Karpas-422 (cell line): Measurements from ENCODE around the gene GPC5. TPM values are rescaled to one million over a fixed set of nuclear protein-coding genes. Genes with fewer than 3 reads are reported as not detected.

Experiments
- DNase-seq: peaks from one replicate; pipeline ENCODE4 v3.0.0-alpha.2; 2015
- H2AFZ ChIP-seq: fragments of 200-600 bp; sonication (generic); 2 replicates; pipeline ENCODE4 v1.6.1; 2014; ENCODE audit warnings: antibody characterized with exemption, low read length, mixed read lengths
- H3K27ac ChIP-seq: fragments of 200-600 bp; sonication (generic); 2 replicates; pipeline ENCODE4 v1.5.1; 2014; ENCODE audit warnings: mild to moderate bottlenecking, low read length, moderate library complexity
- H3K27me3 ChIP-seq: fragments of 200-600 bp; sonication (generic); 2 replicates; pipeline ENCODE4 v1.6.1; 2014; ENCODE audit warnings: low read length, mixed read lengths
- H3K36me3 ChIP-seq: fragments of 200-600 bp; sonication (generic); 2 replicates; pipeline ENCODE4 v1.6.1; 2014; ENCODE audit warnings: low read length, mixed read lengths; ENCODE audit not compliant: insufficient read depth
- H3K4me1 ChIP-seq: fragments of 200-600 bp; sonication (generic); 2 replicates; pipeline ENCODE4 v1.6.1; 2014; ENCODE audit warnings: mild to moderate bottlenecking, low read length, mixed read lengths
- H3K4me2 ChIP-seq: fragments of 200-600 bp; sonication (generic); 2 replicates; pipeline ENCODE4 v1.6.1; 2014; ENCODE audit warnings: low read length, low read depth, mild to moderate bottlenecking; ENCODE audit not compliant: poor library complexity, severe bottlenecking
- H3K4me3 ChIP-seq: fragments of 200-600 bp; sonication (generic); 2 replicates; pipeline ENCODE4 v1.5.1; 2014; ENCODE audit warnings: mild to moderate bottlenecking, antibody characterized with exemption, low read length, mixed read lengths
- H3K79me2 ChIP-seq: fragments of 200-600 bp; sonication (generic); 2 replicates; pipeline ENCODE4 v1.6.1; 2014; ENCODE audit warnings: mild to moderate bottlenecking, low read length, mixed read lengths
- H3K9ac ChIP-seq: fragments of 200-600 bp; sonication (generic); 2 replicates; pipeline ENCODE4 v1.6.0; 2014; ENCODE audit warnings: low read length
- H3K9me2 ChIP-seq: fragments of 200-600 bp; sonication (generic), shearing (Covaris generic); replicated peaks from 2 replicates; pipeline ENCODE4 v1.6.0; 2014; ENCODE audit warnings: mild to moderate bottlenecking, low read length, moderate library complexity; ENCODE audit not compliant: insufficient read depth
- H3K9me3 ChIP-seq: fragments of 300-700, 200-600 bp; sonication (generic); 2 replicates; pipeline ENCODE4 v1.6.1; 2014; ENCODE audit warnings: low read length, mixed read lengths
- H4K20me1 ChIP-seq: fragments of 200-600 bp; sonication (generic); 2 replicates; pipeline ENCODE4 v1.6.1; 2014; ENCODE audit warnings: mild to moderate bottlenecking, antibody characterized with exemption, low read length, low read depth; ENCODE audit not compliant: insufficient read depth
- total RNA-seq: library from RNA; depleted of rRNA; stranded (reverse); fragments of >200 nt; shearing (Covaris generic); gene quantifications from 2 replicates; pipeline ENCODE4 v1.2.3, GENCODE V29; 2014; ENCODE audit warnings: low replicate concordance

Gene GPC5
- total RNA-seq, 1 experiment from 2014 or later = not detected

- Histone ChIP-seq H3K9me3 (peaks cover 20% of the 10 kb centered on the region), H3K9me2 (no peaks in the 10 kb centered on the region), H3K27ac (no peak overlapping the region), H4K20me1 (no peaks in the 10 kb centered on the region), H3K9ac (no peak overlapping the region), H3K4me2 (no peak overlapping the region), H3K36me3 (no peaks in the 10 kb centered on the region), H3K27me3 (no peaks in the 10 kb centered on the region), H3K4me1 (no peaks in the 10 kb centered on the region), H3K4me3 (no peak overlapping the region), H2AFZ (no peak overlapping the region), H3K79me2 (no peaks in the 10 kb centered on the region)
- DNase-seq = no peak
Observed at GRCh38 chr13:92804346-92804745, 1405.9 kb downstream of the GPC5 start.

GRCh38 chr13:92804926-92805325 is 1406.5 kb downstream of the GPC5 start:
- H3K4me3 ChIP-seq = no peak overlapping the region
- H3K4me2 ChIP-seq = no peak overlapping the region
- H3K79me2 ChIP-seq = no peaks in the 10 kb centered on the region
- no peaks in the 10 kb centered on the region for H3K36me3 ChIP-seq
- peaks cover 18% of the 10 kb centered on the region for H3K9me3 ChIP-seq
- DNase-seq = no peak
- no peak overlapping the region for H2AFZ ChIP-seq
- H4K20me1 ChIP-seq = no peaks in the 10 kb centered on the region
- H3K9ac ChIP-seq = no peak overlapping the region
- H3K4me1 ChIP-seq = no peaks in the 10 kb centered on the region
- H3K27me3 ChIP-seq = no peaks in the 10 kb centered on the region
- no peaks in the 10 kb centered on the region for H3K9me2 ChIP-seq
- no peak overlapping the region for H3K27ac ChIP-seq

- H3K79me2 ChIP-seq = no peaks in the 10 kb centered on the region
- H2AFZ ChIP-seq = peak overlapping the region; percentile 71; the same call in 1 of the 2 replicates
- no peak for DNase-seq
- H3K4me1 ChIP-seq = no peaks in the 10 kb centered on the region
- H4K20me1 ChIP-seq = no peaks in the 10 kb centered on the region
- peak overlapping the region; percentile 47 for H3K9ac ChIP-seq
- H3K4me2 ChIP-seq = peak overlapping the region; percentile 53
- H3K27ac ChIP-seq = no peak overlapping the region
- H3K36me3 ChIP-seq = no peaks in the 10 kb centered on the region
- peaks cover 14% of the 10 kb centered on the region for H3K9me3 ChIP-seq
- peak overlapping the region; percentile 65 for H3K4me3 ChIP-seq
- H3K9me2 ChIP-seq = no peaks in the 10 kb centered on the region
- no peaks in the 10 kb centered on the region for H3K27me3 ChIP-seq
Observed at GRCh38 chr13:92805766-92806165, 1407.3 kb downstream of the GPC5 start.

- no peaks in the 10 kb centered on the region for H3K36me3 ChIP-seq
- H3K27ac ChIP-seq = no peak overlapping the region
- H3K4me1 ChIP-seq = no peaks in the 10 kb centered on the region
- no peaks in the 10 kb centered on the region for H3K9me2 ChIP-seq
- H3K4me3 ChIP-seq = peak overlapping the region; percentile 65
- H3K79me2 ChIP-seq = no peaks in the 10 kb centered on the region
- peaks cover 14% of the 10 kb centered on the region for H3K9me3 ChIP-seq
- H3K9ac ChIP-seq = peak overlapping the region; percentile 47
- peak overlapping the region; percentile 53 for H3K4me2 ChIP-seq
- H2AFZ ChIP-seq = peak overlapping the region; percentile 71; the same call in 1 of the 2 replicates
- H4K20me1 ChIP-seq = no peaks in the 10 kb centered on the region
- no peaks in the 10 kb centered on the region for H3K27me3 ChIP-seq
- DNase-seq = no peak
Observed at GRCh38 chr13:92806215-92806614, 1407.8 kb downstream of the GPC5 start.

- no peaks in the 10 kb centered on the region for H3K79me2 ChIP-seq
Observed at GRCh38 chr13:92807353-92807752, 1408.9 kb downstream of the GPC5 start.

GRCh38 chr13:92807966-92808365 is 1409.5 kb downstream of the GPC5 start:
- Histone ChIP-seq H3K27ac (no peak overlapping the region), H3K9ac (no peak overlapping the region), H3K4me2 (no peak overlapping the region), H3K9me2 (no peaks in the 10 kb centered on the region), H3K27me3 (no peaks in the 10 kb centered on the region), H3K4me3 (no peak overlapping the region), H3K36me3 (no peaks in the 10 kb centered on the region), H3K4me1 (no peaks in the 10 kb centered on the region), H2AFZ (no peak overlapping the region), H3K79me2 (no peaks in the 10 kb centered on the region), H3K9me3 (peaks cover 23% of the 10 kb centered on the region), H4K20me1 (no peaks in the 10 kb centered on the region)
- DNase-seq = no peak

More at GRCh38 chr13:92807353-92807752, 1408.9 kb downstream of the GPC5 start:
- Histone ChIP-seq H3K27ac (no peak overlapping the region), H3K9me3 (peaks cover 20% of the 10 kb centered on the region), H3K27me3 (no peaks in the 10 kb centered on the region), H3K9me2 (no peaks in the 10 kb centered on the region), H3K9ac (no peak overlapping the region), H3K4me3 (no peak overlapping the region), H4K20me1 (no peaks in the 10 kb centered on the region), H3K4me1 (no peaks in the 10 kb centered on the region), H3K4me2 (no peak overlapping the region), H2AFZ (no peak overlapping the region), H3K36me3 (no peaks in the 10 kb centered on the region)
- DNase-seq = no peak

- no peaks in the 10 kb centered on the region for H3K4me1 ChIP-seq
- no peaks in the 10 kb centered on the region for H3K36me3 ChIP-seq
- H4K20me1 ChIP-seq = no peaks in the 10 kb centered on the region
- no peak overlapping the region for H3K4me2 ChIP-seq
- no peaks in the 10 kb centered on the region for H3K27me3 ChIP-seq
- H3K4me3 ChIP-seq = no peak overlapping the region
- no peaks in the 10 kb centered on the region for H3K79me2 ChIP-seq
- no peaks in the 10 kb centered on the region for H3K9me2 ChIP-seq
- H2AFZ ChIP-seq = no peak overlapping the region
- no peak overlapping the region for H3K27ac ChIP-seq
- H3K9ac ChIP-seq = no peak overlapping the region
- no peak for DNase-seq
- H3K9me3 ChIP-seq = peaks cover 10% of the 10 kb centered on the region
Observed at GRCh38 chr13:92821324-92821723, 1422.9 kb downstream of the GPC5 start.

- H4K20me1 ChIP-seq = no peaks in the 10 kb centered on the region
- no peak overlapping the region for H3K4me3 ChIP-seq
- no peak overlapping the region for H3K27ac ChIP-seq
- H3K9me3 ChIP-seq = peaks cover 8% of the 10 kb centered on the region
- no peaks in the 10 kb centered on the region for H3K79me2 ChIP-seq
- H3K27me3 ChIP-seq = no peaks in the 10 kb centered on the region
- H3K4me1 ChIP-seq = no peaks in the 10 kb centered on the region
- DNase-seq = no peak
- H3K9me2 ChIP-seq = no peaks in the 10 kb centered on the region
- H3K4me2 ChIP-seq = no peak overlapping the region
- no peaks in the 10 kb centered on the region for H3K36me3 ChIP-seq
- H3K9ac ChIP-seq = no peak overlapping the region
- H2AFZ ChIP-seq = no peak overlapping the region
Observed at GRCh38 chr13:92823059-92823458, 1424.6 kb downstream of the GPC5 start.
